NT2/D1 (cell line): ENCODE data around the gene MAP6D1.
"Not testable (repeated sequence)": the region's sequence is repeated elsewhere in the genome, so short reads cannot be mapped to it uniquely, and the experiment has no call there.

Experiments
- DNase-seq: peaks from one replicate; pipeline ENCODE4 v3.0.0-alpha.2; 2011; ENCODE audit warnings: low read depth, low spot score
- H3K27me3 ChIP-seq: 2 replicates; pipeline ENCODE4 v1.6.0; 2011; ENCODE audit warnings: mild to moderate bottlenecking; ENCODE audit not compliant: insufficient read length, insufficient read depth
- H3K36me3 ChIP-seq: 2 replicates; pipeline ENCODE4 v1.6.1; 2011; ENCODE audit warnings: mild to moderate bottlenecking, low read length, mixed read lengths; ENCODE audit not compliant: insufficient read depth, insufficient read length
- H3K4me1 ChIP-seq: 2 replicates; pipeline ENCODE4 v1.5.1; 2011; ENCODE audit not compliant: insufficient read depth, insufficient read length
- H3K4me3 ChIP-seq: 2 replicates; pipeline ENCODE4 v1.5.1; 2011; ENCODE audit warnings: low read depth; ENCODE audit not compliant: insufficient read length
- H3K9ac ChIP-seq: 2 replicates; pipeline ENCODE4 v1.6.0; 2011; ENCODE audit warnings: low read depth; ENCODE audit not compliant: insufficient read length
- H3K9me3 ChIP-seq: 2 replicates; pipeline ENCODE4 v1.5.1; 2011; ENCODE audit warnings: mild to moderate bottlenecking, low read length; ENCODE audit not compliant: insufficient read depth
- SUZ12 ChIP-seq: IDR thresholded peaks from 2 replicates; pipeline ENCODE4 v1.6.1; 2011; ENCODE audit not compliant: insufficient read length, insufficient read depth; ENCODE audit errors: extremely low read depth
- YY1 ChIP-seq: IDR thresholded peaks from 2 replicates; pipeline ENCODE4 v1.6.1; 2011; ENCODE audit not compliant: insufficient read length, insufficient read depth
- ZNF274 ChIP-seq: IDR thresholded peaks from 2 replicates; pipeline ENCODE4 v1.6.1; 2011; ENCODE audit warnings: mild to moderate bottlenecking, low read depth, low read length

The MAP6D1 gene

GRCh38 chr3:183800243-183800863, 25.0 kb downstream of the MAP6D1 start:
- no peak overlapping the region for H3K9ac ChIP-seq
- no peaks in the 10 kb centered on the region for H3K9me3 ChIP-seq
- no peak overlapping the region for H3K4me3 ChIP-seq
- no peaks in the 10 kb centered on the region for H3K4me1 ChIP-seq
- no peaks in the 10 kb centered on the region for H3K27me3 ChIP-seq
- H3K36me3 ChIP-seq, result peaks cover 85% of the 10 kb centered on the region
- no peak for DNase-seq
- TF ChIP-seq ZNF274 (no peak), SUZ12 (no peak), YY1 (no peak)

GRCh38 chr3:183799461-183799860, 25.9 kb downstream of the MAP6D1 start:
- TF ChIP-seq ZNF274 (no peak), YY1 (no peak), SUZ12 (no peak)
- H3K4me3 ChIP-seq, result no peak overlapping the region
- H3K4me1 ChIP-seq, result no peaks in the 10 kb centered on the region
- no peaks in the 10 kb centered on the region for H3K9me3 ChIP-seq
- H3K27me3 ChIP-seq, result no peaks in the 10 kb centered on the region
- no peak for DNase-seq
- H3K36me3 ChIP-seq, result peaks cover 81% of the 10 kb centered on the region
- no peak overlapping the region for H3K9ac ChIP-seq

DNA sequence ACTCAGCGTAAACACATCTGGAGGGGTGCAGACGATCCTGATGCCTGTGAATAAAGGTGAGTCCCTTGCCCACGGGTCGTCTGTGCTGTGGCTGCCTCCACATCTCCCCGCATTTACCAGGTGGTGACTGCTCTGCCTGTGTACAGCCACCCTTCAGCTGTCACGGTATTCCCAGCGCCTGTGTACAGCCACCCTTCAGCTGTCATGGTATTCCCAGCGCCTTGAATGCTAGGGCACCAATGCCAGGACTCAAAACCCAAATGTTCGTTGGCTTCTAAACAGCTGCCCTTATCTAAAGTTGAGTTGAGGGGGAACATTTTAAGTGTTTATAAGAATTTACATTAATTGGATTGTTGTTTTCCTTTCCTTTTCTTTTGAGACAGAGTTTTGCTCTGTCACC, 27.4 kb downstream of the MAP6D1 start:
- no peak for DNase-seq
- H3K9me3 ChIP-seq, result no peaks in the 10 kb centered on the region
- no peak overlapping the region for H3K4me3 ChIP-seq
- no peaks in the 10 kb centered on the region for H3K27me3 ChIP-seq
- H3K9ac ChIP-seq, result no peak overlapping the region
- no peak for TF ChIP-seq YY1
- TF ChIP-seq ZNF274, result no peak
- TF ChIP-seq SUZ12, result no peak
- H3K4me1 ChIP-seq, result no peaks in the 10 kb centered on the region
- peaks cover 78% of the 10 kb centered on the region for H3K36me3 ChIP-seq

DNA sequence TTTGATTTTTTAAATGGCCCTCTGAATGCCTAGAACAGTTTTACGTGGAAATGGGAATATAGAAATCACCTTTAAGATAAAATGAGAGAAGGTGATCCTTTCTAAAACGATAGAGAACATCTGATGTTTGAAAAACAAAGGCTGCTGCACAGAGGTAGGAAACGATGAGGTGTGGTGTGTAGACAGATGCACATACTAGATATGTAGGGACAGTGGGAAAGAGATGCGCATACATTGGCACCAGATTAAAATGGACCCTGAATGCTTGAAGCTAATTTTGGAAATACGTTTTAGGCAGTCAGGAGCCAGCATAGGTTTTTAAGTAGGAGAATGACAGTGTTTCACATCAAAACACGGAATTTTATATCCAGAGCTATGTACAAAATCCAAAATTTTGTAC, 29.0 kb downstream of the MAP6D1 start:
- Histone ChIP-seq H3K36me3 (peaks cover 76% of the 10 kb centered on the region), H3K4me3 (no peak overlapping the region)
- DNase-seq, result no peak

DNA sequence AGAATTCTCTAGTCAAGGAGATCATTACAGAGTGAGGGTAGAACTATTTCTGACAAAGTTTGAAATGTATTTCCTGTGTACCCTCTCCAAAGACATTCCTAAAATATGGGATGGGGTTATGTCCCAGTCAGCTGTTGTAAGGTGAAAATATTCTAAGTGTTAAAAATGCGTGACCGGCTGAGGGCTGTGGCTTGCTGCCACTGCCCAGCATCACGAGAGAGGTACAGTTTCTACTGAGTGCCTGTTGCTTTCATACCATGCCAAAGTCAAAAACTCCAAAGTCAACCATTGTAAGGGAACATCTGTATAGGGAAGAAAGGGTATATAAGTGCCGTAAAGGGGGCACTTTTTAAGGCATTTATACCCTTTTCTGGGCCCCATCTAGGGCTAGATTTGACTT, 30.9 kb downstream of the MAP6D1 start:
- peaks cover 76% of the 10 kb centered on the region for H3K36me3 ChIP-seq
- H3K27me3 ChIP-seq, result no peaks in the 10 kb centered on the region

More for the DNA sequence above, 29.0 kb downstream of the MAP6D1 start:
- Histone ChIP-seq H3K9ac (no peak overlapping the region), H3K27me3 (no peaks in the 10 kb centered on the region), H3K9me3 (no peaks in the 10 kb centered on the region), H3K4me1 (no peaks in the 10 kb centered on the region)
- no peak for TF ChIP-seq YY1

GRCh38 chr3:183792976-183793375, 32.4 kb downstream of the MAP6D1 start:
- TF ChIP-seq SUZ12 (no peak), YY1 (no peak), ZNF274 (no peak)
- no peak overlapping the region for H3K4me3 ChIP-seq
- H3K36me3 ChIP-seq, result peaks cover 70% of the 10 kb centered on the region

More for the DNA sequence above, 30.9 kb downstream of the MAP6D1 start:
- TF ChIP-seq SUZ12 (no peak), YY1 (no peak), ZNF274 (no peak)
- Histone ChIP-seq H3K9ac (no peak overlapping the region), H3K9me3 (no peaks in the 10 kb centered on the region), H3K4me3 (no peak overlapping the region), H3K4me1 (no peaks in the 10 kb centered on the region)
- no peak for DNase-seq

GRCh38 chr3:183790700-183791099, 34.7 kb downstream of the MAP6D1 start:
- Histone ChIP-seq H3K9me3 (no peaks in the 10 kb centered on the region), H3K4me1 (no peaks in the 10 kb centered on the region), H3K9ac (no peak overlapping the region), H3K27me3 (no peaks in the 10 kb centered on the region), H3K4me3 (no peak overlapping the region), H3K36me3 (peaks cover 77% of the 10 kb centered on the region)
- no peak for TF ChIP-seq SUZ12
- TF ChIP-seq YY1, result no peak
- TF ChIP-seq ZNF274, result no peak
- no peak for DNase-seq

More at GRCh38 chr3:183792976-183793375, 32.4 kb downstream of the MAP6D1 start:
- Histone ChIP-seq H3K9me3 (no peaks in the 10 kb centered on the region), H3K9ac (no peak overlapping the region), H3K27me3 (no peaks in the 10 kb centered on the region), H3K4me1 (no peaks in the 10 kb centered on the region)
- no peak for DNase-seq

GRCh38 chr3:183789826-183790225, 35.6 kb downstream of the MAP6D1 start:
- Histone ChIP-seq H3K4me3 (no peak overlapping the region), H3K4me1 (no peaks in the 10 kb centered on the region), H3K9ac (no peak overlapping the region), H3K36me3 (peaks cover 82% of the 10 kb centered on the region), H3K9me3 (no peaks in the 10 kb centered on the region), H3K27me3 (no peaks in the 10 kb centered on the region)
- TF ChIP-seq SUZ12 (no peak), YY1 (no peak), ZNF274 (no peak)
- DNase-seq, result no peak

DNA sequence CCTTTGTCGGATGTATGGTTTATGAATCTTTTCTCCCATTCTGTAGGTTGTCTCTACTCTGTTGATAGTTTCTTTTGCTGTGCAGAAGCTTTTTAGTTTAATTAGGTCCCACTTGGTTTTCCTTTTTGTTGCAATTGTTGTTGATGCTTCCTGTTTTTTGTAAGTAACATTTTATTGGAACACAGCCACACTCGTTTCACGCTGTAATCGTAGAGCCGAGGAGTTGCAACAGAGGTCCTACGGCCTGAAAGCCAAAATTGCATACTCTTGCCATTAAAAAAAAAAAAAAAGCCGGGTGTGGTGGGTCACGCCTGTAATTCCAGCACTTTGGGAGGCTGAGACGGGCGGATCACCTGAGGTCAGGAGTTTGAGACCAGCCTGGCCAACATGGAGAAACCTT, 40.9 kb downstream of the MAP6D1 start:
- not testable (repeated sequence) for H3K27me3 ChIP-seq, H3K4me3 ChIP-seq, DNase-seq, H3K4me1 ChIP-seq, H3K9ac ChIP-seq, H3K9me3 ChIP-seq
- H3K36me3 ChIP-seq, result peaks cover 75% of the 10 kb centered on the region
